B cell (primary cell): ENCODE results near the gene CDC73.

Source experiments
- EZH2 ChIP-seq: IDR thresholded peaks from 2 replicates; pipeline ENCODE4 v1.6.1; 2012; ENCODE audit warnings: borderline replicate concordance, low read depth, mild to moderate bottlenecking, moderate library complexity, low read length; ENCODE audit not compliant: insufficient read depth, poor library complexity, severe bottlenecking
- TF ChIP-seq, protein P1 (sequence below): fragments of 200-600 bp; IDR thresholded peaks from one replicate; pipeline ENCODE4 v1.8.0; 2022; ENCODE audit warnings: antibody characterized with exemption, mild to moderate bottlenecking

- TF ChIP-seq, protein P1, sequence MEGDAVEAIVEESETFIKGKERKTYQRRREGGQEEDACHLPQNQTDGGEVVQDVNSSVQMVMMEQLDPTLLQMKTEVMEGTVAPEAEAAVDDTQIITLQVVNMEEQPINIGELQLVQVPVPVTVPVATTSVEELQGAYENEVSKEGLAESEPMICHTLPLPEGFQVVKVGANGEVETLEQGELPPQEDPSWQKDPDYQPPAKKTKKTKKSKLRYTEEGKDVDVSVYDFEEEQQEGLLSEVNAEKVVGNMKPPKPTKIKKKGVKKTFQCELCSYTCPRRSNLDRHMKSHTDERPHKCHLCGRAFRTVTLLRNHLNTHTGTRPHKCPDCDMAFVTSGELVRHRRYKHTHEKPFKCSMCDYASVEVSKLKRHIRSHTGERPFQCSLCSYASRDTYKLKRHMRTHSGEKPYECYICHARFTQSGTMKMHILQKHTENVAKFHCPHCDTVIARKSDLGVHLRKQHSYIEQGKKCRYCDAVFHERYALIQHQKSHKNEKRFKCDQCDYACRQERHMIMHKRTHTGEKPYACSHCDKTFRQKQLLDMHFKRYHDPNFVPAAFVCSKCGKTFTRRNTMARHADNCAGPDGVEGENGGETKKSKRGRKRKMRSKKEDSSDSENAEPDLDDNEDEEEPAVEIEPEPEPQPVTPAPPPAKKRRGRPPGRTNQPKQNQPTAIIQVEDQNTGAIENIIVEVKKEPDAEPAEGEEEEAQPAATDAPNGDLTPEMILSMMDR: no peak
- TF ChIP-seq EZH2: no peak
Observed at GRCh38 chr1:193123751-193124150, 1.9 kb downstream of the CDC73 start.
